ENCODE data around the gene KIAA1671.
A peak's percentile ranks its signal among the peaks of the same experiment; 100 is the strongest.

The KIAA1671 gene

DNA sequence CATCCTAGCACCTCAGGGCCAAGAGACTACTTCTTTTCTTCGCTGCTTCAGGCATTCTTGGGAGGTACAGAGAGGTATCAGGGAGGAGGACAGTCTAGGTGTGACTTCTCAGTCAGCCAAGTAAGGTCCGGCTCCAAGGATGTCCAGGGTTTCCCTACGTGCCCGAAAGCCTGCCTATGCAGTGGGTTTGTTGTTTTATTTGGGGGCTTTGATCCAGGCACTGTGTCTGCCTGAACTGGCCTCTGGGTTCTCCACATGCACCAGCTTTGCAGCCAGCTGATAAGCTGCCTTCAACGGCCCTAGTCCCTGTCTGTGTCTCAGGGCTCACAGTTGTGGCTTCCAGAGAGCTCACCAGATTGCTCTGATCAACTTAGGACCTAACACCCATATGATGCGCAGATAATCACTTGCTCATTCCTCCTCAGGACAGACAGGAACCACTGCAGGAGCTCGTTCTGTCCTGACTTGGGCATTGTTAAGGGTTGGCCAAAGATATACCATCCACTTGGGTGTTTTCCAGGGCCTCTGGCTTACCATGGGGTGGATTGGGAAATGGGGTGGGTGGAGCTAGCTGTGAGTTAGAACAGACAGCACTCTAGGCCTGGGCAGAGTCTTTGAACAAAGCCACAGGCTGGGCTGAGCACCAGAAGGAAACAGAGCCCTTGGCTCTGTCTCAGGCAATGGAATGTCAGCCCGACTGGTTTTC lies 201.6 kb downstream of the KIAA1671 start:
- DNase-seq = no peak

DNA sequence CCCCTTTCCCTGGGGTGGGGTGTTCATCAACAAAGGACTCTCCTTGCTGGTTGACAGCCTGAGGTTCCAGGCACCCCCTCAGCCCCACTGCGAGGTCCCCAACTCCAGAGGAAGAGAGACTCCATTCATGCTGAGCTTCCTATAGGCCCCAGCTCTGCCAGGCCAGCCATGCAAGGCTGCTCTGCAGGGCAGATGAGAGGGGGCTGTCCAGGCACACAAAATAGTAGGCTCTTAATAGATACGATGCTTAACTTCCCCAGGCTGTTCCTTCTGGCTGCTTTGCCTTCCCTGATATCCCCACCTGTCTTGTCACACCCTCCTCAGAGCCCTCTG lies 202.1 kb downstream of the KIAA1671 start:
- no peak for DNase-seq

DNA sequence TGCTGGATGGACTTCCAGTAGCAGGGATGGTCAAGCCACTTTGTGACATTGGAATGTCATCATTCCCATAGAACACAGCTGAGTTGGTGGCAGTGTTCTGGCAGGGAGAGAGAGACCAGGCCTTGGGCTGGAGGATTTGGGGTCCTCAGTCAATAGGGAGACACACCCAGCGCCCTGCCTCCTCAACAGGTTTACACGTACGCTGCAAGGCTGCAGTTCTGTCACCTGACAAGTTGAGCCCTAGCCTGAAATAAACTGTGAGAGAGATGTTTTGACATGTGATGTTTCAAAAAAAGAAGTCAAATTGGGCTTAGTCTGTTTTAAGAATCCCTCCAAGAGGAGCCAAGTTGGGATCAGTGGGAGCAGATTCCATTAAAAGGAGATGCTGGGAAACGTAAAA lies 204.2 kb downstream of the KIAA1671 start:
- no peak for DNase-seq

- DNase-seq = no peak
Measured at GRCh38 chr22:25159028-25159427, 206.5 kb downstream of the KIAA1671 start.

- no peak for DNase-seq
Measured at GRCh38 chr22:25160120-25160996, 207.8 kb downstream of the KIAA1671 start.

DNA sequence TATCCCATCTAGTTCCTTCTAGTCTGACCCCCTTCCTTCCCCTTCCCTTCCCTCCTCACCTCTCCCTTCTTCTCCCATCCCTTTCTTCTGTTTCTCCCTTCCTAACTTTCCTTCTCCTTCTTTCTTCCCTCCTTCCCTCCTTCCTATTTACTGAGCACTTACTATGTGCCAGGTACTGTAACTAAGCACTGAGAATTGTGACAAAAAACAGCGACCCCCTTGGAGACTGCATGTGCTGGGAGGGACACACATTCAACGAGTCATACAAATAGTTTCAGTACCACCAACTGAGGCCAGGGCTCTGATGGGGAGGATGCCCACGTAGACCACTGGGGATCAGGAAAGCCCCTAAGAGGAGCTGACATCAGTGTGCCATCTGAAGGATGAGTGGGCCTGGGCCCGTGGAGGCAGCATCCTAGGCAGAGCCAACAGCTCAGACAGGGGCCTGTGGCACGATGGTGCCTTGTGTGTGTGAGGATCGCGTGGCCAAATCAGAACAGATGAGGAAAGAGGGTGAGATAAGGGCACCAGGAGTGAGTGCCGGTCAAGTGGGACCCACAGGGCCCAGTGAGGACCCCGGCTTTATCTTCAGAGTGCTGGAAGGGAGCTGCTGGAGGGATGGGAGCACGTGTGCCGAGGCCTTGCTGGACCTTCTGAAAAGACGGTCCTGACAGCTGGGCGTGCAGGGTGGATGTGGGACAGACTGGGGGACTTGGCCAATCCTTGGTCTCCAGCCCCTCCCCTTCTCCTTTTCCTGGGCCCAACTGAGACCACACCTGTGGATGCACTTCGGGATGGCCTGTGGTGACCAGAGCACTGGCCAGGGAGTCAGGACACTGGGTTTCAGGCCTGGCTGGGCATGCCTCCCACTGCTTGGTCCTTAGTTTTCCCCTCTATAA lies 208.8 kb downstream of the KIAA1671 start:
- DNase-seq = no peak

DNA sequence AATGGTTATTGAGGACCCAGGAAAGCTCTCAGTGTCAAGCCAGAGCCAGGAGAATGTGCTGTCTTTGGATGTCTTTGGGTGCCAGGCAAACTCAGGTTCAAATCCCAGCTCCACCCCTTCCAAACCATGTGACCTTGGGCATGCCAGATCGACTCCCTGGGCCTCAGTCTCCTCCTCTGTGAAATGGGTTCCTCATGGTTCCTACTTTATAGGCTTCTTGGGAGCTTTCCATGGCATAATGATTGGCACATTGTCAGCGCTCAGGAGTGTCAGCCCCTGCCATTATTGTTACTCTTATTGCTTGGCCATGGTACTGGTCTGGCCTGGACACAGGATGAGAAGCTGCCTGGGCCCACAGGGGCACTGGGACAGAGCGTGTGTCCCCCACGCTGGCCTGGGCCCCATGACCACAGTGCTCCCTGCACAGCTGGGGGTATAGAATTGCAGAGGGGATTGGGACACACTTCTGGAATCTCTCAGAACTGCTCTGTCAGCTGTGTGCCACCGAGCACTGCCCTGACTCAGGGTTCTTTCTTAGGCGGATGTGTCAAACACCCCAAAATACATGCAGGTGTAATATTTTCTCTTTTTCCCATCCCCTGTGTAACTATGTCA lies 209.5 kb downstream of the KIAA1671 start:
- DNase-seq = no peak

- DNase-seq = no peak
Measured at GRCh38 chr22:25162561-25162960, 210.0 kb downstream of the KIAA1671 start.

DNA sequence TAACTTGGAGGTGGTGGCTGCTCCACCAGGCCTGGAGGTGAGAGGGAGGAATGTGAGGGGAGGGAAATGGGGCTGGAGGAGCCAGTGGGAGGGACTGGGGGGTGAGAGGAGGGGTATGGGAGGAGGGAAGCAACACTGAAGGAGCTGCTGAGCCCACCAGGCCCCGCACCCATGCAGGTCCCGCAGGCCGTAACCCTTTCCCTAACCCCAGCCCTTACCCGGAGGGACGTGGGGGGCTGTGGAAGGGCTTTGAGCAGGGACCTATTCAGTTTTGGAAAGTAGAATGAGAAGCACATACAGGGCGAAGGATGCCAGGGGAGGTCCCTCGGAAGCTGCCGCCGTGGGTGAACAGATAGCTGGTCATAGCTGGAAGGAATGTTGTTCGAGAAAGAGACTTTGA lies 213.3 kb downstream of the KIAA1671 start:
- no peak for DNase-seq

- no peak for DNase-seq
Measured at GRCh38 chr22:25166266-25167040, 213.9 kb downstream of the KIAA1671 start.

DNA sequence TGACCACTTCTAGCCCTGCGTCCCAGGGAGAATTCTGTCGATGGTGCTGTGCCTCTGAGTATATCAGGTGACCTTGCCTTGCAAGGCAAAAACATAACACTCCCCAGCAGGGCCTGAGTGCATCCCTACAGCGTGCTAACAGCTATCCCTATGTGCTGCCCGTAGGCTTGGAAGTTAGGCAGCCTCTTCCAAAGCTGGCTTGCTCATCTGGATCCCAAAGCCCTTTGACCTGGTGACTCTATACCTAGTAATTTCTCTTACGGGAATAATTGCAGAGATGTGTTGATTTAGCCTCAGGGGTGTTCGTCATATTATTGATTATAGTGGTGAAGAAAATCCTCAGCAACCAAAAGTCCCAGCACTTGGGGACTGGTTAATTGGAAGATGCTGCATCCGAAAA lies 214.6 kb downstream of the KIAA1671 start:
- DNase-seq = no peak

DNA sequence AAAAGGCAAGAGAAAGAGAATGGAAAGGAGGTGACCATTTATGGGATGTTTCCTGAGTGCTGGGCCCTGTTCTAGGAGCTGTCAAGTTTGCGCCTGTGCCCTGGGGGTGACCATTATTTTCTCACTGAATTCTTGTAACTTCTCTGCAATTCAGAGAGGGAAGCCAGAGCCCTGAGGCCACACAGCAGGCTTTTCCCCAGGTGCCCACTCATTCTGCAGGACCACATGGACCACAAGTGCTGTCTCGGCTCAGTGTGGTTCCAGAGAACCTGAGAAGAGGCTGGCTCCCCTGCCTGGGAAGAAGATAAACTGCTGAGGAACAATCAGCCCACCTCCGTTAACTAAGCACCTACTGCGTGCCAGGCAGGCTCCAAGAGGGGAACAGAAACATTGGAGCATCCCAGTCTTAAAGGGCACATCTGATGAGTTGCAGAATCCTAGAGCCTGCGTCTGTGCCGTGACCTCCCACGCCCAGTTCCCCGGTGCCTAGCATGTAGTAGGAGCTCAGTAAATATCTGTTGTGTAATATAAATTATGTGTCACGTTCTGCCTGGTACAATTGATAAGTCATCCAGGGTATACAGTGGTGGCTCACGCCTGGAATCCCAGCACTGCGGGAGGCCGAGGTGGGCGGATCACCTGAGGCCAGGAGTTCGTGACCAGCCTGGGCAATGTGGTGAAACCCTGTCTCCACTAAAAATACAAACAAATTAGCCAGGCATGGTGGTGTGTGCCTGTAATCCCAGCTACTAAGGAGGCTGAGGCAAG lies 215.5 kb downstream of the KIAA1671 start:
- no peak for DNase-seq

DNA sequence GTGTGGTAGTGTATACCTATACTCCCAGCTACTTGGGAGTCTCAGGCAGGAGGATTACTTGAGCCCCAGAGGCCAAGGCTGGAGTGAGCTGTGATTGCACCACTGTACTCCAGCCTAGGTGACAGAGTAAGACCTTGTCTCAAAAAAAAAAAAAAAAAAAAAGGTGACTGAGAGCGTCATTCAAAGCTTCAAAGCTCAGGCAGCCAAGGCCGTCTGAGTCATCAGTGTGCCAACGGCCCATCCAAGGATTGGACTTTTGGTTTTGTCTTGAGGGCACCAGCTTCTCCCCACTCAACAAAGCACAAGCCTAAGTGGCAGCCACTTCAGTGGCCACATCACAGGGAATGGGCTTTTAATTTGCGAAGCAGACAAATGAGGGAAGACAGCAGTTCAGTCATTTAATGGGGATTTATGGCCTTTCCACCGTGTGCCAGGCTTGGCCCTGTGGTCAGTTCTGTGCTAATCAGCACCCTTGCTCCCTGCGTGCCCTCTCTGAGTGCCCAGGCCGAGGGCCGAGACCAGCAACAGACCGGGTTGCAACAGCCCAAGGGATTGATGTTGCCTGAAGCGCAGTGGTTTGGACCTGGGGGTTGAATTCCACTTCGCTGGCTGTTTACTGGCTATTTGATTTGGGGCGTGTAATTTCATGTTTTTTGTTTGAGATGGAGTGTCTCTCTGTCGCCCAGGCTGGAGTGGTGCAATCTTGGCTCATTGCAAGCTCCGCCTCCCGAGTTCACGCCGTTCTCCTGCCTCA lies 216.9 kb downstream of the KIAA1671 start:
- DNase-seq = no peak

DNA sequence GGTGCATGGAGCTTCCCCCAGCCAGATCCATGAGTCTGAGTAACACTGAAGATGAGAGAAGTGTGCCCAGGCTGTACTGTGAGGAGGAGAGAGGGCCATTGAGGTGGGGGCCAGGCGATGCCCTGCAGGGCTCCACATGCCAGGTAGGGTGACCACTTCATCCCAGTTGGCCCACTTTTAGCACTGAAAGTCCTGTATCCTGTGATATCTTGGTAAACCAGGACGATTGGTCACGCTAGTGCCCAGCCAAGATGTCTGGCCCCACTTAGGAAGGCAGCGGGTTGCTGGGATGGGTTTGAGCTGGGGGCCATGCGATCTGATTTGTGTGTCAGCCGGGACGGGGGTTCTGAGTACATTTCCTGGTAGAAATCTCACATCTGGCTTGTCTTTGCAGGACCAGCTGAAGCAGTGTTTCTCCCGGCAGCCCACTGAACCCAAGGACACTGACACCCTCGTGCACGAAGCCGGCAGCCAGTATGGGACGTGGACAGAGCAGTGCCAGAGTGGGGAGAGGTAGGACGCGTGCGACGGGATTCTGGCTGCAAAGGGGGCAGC lies 218.0 kb downstream of the KIAA1671 start:
- DNase-seq = no peak

DNA sequence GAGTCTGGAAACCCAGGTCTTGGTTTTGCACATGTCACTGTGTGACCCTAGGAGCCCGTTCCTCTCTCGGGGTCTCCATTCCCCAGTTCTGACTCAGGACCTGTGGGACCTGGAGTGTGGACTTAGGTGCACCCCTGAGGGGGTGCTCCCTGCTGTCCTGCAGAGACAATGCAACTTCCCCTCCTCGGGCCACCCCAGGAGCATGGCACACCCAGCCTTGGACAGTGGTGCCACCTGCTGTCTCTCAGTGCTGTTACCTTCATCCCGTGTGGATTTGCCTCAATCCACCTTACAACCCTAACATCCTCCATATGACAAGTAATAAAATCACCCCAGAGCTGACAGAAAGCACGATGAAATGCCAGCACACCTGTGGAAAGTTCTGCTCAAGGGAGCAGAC lies 219.6 kb downstream of the KIAA1671 start:
- DNase-seq = peak in 1 of 2 experiments; percentile 28

- DNase-seq = no peak
Measured at GRCh38 chr22:25174156-25174887, 221.8 kb downstream of the KIAA1671 start.

DNA sequence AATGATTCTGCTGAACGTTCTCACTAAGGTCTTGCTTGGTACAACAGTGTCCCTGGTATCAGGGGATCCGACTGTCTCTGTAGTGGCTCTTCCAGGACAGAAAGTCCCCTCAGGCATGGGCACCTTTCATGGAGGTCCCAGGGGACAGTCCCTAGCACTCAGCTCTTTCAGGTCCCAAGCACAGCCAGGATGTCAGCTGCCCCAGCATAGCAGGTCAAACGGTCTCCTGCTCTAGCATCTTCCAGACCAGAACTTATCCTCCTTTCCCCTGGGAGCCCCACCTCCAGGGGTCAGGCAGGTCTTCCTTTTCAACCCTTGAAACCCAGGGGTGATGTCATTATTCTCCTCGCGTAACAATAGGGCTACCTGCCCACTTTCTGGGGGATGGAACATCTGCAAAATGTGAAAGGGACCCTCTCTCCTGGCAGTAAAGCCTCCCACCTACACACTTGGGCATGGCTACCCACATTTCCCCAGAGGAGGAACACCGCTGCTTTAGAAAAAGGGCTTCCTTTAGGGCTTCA lies 222.4 kb downstream of the KIAA1671 start:
- no peak for DNase-seq

- DNase-seq = no peak
Measured at GRCh38 chr22:25176175-25176574, 223.7 kb downstream of the KIAA1671 start.

GRCh38 chr22:25176799-25177198 lies 224.3 kb downstream of the KIAA1671 start:
- DNase-seq = no peak

All from NCI-H524 (cell line).